ENCODE results near the gene ANAPC15.
"Not testable (repeated sequence)": the region's sequence is repeated elsewhere in the genome, so short reads cannot be mapped to it uniquely, and the experiment has no call there.

ANAPC15 gene

GRCh38 chr11:72112143-72112977 is at the start of gene ANAPC15:
ANAPC15 (minus strand) TSS chr11:72112695; CDS start chr11:72111276, 1,419 bp downstream.
- DNase-seq, result peak; percentile 100

DNA sequence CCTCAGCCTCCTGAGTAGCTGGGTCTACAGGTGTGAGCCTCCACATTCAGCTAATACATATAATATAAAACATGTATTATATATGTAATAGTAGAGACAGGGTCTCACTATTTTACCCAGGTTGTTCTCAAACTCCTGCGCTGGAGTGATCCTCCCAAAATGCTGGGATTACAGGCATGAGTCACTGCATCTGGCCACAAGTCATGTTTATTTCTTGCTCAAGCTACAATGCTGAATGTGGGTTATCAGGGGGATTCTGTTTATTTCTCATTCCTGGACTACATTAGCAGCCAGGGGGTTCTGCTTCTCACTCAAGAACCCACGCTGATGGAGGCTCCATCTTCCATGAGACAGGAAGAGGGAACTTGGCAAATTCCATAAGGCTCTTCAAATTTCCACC is 47.8 kb upstream of the ANAPC15 start:
- no peak for DNase-seq

DNA sequence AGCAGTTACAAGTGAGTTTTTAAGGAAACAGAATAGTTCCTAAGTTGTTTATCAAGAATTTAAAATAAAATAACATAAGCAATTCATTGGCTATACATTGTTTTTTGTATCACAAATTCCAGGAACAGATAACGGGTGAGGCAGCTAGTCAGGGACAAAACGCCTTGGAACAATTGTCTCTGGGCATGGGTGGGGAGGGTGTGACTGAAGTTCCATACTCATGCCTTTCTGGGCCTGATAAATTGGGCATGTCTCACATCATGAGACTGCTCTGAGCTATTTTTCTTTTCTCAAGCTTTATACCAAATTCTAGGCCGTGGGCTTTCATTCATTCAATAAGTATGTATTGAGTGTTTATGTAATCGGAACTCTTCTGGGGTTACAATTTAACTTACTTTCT is 44.6 kb upstream of the ANAPC15 start:
- no peak for DNase-seq

DNA sequence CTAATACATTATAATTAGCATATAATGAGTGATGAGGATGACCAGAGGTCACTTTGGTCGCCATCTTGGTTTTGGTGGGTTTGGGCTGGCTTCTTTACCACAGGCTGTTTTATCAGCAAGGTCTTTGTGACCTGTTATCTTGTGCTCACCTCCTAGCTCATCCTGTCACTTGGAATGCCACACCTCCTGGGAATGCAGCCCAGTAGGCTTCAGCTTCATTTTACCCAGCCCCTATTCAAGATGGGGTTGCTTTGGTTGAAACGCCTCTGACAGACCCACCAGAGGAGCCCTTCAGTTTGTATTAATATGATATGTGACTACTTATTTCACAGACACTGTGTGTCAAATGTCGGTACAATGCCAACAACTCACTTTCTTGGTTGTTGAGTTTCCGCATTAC is 43.3 kb upstream of the ANAPC15 start:
- no peak for DNase-seq

DNA sequence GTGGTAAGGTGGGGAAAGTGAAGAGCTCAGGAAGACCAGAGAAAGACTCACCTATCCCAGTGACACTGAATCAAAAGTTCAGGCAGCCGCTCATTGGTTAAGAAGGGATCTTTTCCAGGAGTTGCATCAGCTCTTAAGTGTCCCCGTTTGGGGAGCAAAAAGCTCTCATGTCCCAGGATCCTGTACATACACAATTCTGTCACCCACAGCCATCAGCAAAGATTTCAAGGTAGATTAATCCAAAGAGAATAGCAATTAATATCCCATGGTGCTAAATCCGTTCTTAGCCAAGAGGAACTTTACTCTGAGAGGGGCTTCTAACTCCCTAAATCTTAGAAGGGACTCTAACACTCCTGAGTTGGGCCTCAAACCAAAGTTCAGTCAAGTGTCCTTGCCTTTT is 42.3 kb upstream of the ANAPC15 start:
- no peak for DNase-seq

DNA sequence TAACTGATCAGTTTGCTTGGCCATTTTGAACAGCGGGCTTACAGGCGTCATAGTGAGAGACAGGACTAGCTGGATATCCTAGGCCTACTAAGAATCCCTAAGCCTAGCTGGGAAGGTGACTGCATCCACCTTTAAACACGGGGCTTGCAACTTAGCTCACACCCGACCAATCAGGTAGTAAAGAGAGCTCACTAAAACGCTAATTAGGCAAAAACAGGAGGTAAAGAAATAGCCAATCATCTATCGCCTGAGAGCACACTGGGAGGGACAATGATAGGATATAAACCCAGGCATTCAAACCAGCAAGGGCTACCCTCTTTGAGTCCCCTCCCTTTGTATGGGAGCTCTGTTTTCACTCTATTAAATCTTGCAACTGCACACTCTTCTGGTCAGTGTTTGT is 41.4 kb upstream of the ANAPC15 start:
- DNase-seq, result not testable (repeated sequence)

DNA sequence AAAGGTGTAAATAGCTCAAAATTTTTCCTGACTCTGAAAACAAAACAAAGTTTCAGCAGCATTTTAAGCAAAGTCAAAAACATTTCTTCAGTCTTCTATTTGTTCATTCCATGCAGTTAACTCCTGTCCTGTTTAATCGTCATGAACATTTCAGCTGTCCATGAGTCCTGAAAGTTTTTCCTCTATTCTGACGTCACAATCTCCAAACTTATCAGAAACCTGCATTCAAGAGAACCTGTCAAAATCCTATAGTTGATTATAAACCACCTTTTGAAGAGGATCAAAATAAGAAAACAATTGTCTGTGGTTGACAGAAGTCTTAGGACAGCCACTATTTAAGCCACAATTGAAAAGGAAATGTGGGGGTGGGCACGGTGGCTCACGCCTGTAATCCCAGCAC is 38.4 kb upstream of the ANAPC15 start:
- no peak for DNase-seq

GRCh38 chr11:72146625-72147024 is 34.1 kb upstream of the ANAPC15 start:
- DNase-seq, result no peak

DNA sequence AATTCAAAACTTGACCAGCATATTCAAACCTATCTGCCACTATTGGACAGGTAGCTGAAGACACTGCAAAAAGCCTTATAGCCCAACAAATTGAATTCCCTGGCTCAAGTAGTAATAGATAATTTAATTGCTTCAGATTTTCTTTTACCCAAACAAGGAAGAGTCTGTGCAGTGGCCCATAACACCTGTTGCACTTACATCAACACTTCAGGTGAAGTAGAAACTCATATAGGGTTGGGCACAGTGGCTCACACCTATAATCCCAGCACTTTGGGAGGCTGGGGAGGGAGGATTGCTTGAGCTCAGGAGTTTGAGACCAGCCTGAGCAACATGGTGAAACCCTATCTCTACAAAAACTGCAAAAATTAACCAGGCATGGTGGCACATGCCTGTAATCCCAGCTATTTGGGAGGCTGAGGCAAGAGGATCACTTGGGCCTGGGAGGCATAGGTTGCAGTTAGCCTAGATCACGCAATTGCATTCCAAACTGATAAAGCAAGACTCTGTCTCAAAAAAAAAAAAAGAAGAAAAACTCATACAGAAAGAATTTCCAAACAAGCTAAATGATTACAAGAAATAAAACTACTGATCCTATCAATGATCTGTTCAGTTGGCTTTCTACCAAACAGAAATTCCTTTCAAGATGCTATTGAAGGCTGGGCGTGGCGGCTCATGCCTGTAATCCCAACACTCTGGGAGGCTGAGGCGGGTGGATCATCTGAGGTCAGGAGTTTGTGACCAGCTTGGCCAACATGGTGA is 32.5 kb upstream of the ANAPC15 start:
- peak; percentile 85 for DNase-seq

DNA sequence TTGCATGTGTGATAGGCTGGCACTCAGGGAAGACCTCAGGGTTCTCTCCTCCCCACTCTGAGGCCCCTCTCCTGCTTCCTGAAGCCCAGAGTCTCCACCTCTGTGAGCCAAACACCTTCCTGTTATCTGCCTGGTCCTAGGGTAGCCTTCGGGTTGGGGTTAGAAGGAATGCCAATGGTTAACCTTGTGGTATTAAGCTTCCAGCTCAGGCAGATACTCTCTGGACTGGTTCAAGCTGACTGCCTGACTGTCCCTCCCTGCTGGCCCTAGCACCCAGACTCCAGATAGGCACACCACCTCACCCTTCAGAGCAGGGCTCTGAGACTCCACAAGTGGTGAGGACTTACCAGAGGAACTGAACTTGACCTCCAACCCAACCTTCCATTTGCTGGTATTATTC is 30.0 kb upstream of the ANAPC15 start:
- not testable (repeated sequence) for DNase-seq

- DNase-seq, result peak; percentile 19
These were observed 29.6 kb upstream of the ANAPC15 start for GRCh38 chr11:72142086-72142485.

DNA sequence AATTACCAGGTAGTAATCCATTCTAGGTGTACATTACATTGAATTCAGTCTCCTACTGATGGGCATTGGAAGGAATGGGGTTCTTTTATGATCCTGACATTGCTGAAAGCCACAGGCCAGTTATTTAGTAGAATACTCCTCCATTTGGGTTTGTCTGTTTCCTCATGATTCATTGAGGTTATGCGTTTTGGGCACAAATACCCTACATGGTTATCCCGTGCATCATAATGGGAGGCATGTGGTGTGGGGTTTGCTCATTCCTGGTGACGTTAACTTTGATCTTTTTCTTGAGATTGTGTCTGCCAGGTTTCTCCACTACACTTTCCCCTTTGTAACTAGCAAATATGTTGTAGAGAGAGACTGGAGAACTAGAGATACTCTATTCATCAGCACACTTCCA is 28.6 kb upstream of the ANAPC15 start:
- DNase-seq, result peak; percentile 94

- no peak for DNase-seq
These were observed 28.2 kb upstream of the ANAPC15 start for GRCh38 chr11:72140661-72141060.

DNA sequence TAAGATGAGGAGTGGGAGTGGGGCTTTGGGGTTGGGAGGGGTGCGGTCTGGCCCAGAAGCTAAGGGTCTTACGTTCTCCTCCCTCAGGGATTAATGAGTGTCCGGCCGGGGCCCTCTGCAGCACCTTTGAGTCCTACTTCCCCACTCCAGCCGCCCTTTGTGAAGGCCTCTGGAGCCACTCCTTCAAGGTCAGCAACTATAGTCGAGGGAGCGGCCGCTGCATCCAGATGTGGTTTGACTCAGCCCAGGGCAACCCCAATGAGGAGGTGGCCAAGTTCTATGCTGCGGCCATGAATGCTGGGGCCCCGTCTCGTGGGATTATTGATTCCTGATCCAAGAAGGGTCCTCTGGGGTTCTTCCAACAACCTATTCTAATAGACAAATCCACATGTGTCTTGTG is 27.0 kb upstream of the ANAPC15 start:
- DNase-seq, result no peak

DNA sequence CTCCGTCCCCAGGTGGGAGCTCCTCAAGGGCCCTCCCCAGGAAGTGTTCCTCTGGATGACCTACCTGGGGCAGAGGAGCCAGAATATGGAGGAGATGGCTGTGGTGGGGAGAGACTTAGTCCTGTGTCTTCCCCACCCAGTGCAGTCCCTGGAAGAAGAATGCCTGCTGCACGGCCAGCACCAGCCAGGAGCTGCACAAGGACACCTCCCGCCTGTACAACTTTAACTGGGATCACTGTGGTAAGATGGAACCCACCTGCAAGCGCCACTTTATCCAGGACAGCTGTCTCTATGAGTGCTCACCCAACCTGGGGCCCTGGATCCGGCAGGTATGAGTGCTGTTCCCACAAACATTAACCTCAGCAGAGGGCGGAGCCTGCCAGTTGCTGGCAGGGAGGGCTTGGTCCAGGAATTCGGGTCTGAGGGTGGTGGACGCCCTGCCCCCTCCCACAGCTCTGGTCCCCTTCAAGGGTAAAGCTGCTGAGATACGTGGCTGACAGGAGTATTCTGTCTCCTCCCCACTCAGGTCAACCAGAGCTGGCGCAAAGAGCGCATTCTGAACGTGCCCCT is 26.4 kb upstream of the ANAPC15 start:
- no peak for DNase-seq

- DNase-seq, result no peak
These were observed 24.3 kb upstream of the ANAPC15 start for GRCh38 chr11:72136684-72137262.

- peak; percentile 20 for DNase-seq
These were observed 23.6 kb upstream of the ANAPC15 start for GRCh38 chr11:72135891-72136683.

- DNase-seq, result not testable (repeated sequence)
These were observed 23.0 kb upstream of the ANAPC15 start, which contains the start of gene FOLR3 for GRCh38 chr11:72135473-72135872. FOLR3 (plus strand) TSS chr11:72135725; CDS start chr11:72135953, 228 bp downstream.

DNA sequence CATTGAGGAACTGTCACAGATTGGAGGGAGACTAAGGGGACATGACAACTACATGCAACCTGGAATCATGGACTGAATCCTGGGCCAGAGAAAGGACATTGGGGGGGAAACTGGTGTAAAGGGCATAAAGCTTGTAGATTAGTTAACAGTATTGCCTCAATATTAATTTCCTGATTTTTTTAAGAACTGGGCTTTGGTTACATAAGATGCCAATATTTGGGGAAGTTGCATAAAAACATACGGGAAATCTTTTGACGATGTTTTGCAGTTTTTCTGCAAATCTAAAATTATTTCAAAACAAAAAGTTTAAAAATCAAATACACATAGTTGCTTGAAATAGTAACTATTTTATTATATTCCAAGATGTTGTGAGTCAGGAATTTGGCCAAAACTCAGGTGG is 20.2 kb upstream of the ANAPC15 start:
- no peak for DNase-seq

DNA sequence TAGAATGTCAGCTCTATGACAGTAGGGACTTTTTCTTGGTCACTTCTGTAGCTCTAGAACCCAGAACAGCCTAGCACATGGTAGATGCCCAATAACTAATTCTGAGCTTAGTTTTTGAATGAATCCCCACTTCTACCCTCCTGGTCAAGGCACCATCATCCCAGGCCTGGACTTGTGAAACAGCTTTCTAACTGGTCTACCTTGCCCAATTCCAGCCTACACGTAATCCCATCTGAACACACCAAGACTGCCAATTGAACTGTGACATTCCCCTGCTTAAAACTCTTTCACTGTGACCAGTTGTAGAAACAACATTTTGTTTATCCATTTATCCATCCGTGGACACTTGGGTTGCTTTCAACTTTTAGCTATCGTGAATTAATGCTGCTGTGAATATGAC is 16.9 kb upstream of the ANAPC15 start:
- DNase-seq, result no peak

GRCh38 chr11:72127923-72128322 is 15.4 kb upstream of the ANAPC15 start:
- no peak for DNase-seq

DNA sequence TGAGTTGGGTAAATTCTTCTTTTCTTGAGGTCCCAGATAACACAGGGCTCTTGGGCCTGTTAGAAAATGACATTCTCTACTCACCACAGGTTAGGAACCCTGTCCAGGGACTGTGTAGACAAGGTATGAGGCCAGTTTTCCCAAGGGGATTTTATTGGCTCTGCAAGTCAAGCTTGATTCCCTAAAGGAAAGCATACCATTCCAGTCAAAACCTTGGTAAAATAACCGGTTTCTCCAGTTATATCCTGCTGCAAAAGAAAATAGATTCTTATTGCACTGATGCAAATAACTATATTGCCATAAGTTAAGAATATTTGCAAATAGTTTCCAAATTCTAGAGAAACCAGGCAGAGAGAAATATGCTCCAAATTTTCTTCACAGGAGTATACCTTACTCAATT is 13.5 kb upstream of the ANAPC15 start:
- no peak for DNase-seq

GRCh38 chr11:72124046-72124445 is 11.6 kb upstream of the ANAPC15 start:
- DNase-seq, result no peak

Data from fibroblast of skin of right biceps (primary cell).